Fibroblast of lung (primary cell): ENCODE data around the gene SEMA4B. TPM values are rescaled to one million over a fixed set of nuclear protein-coding genes. Genes with fewer than 3 reads are reported as not detected.
A peak's percentile ranks its signal among the peaks of the same experiment; 100 is the strongest.

Source experiments
- DNase-seq, 2 donors: peaks; one replicate each; pipeline versions ENCODE4 v3.0.0 to v3.0.0-alpha.2; 2010; ENCODE audit warnings: low read depth in 2 of 2
- H2AFZ ChIP-seq: 2 replicates; pipeline ENCODE4 v1.5.1; 2012; ENCODE audit warnings: low read length, control low read depth, inconsistent platforms
- H3K27ac ChIP-seq: 2 replicates; pipeline ENCODE4 v1.5.1; 2011; ENCODE audit warnings: low read length, control low read depth; ENCODE audit not compliant: insufficient read depth
- H3K27me3 ChIP-seq: 2 replicates; pipeline ENCODE4 v1.5.1; 2011; ENCODE audit warnings: mild to moderate bottlenecking, low read length; ENCODE audit not compliant: control insufficient read depth, insufficient read depth
- H3K36me3 ChIP-seq: 2 replicates; pipeline ENCODE4 v1.5.1; 2011; ENCODE audit warnings: low read length; ENCODE audit not compliant: control insufficient read depth, insufficient read depth
- H3K4me1 ChIP-seq: 2 replicates; pipeline ENCODE4 v1.5.1; 2011; ENCODE audit warnings: low read length; ENCODE audit not compliant: control insufficient read depth, insufficient read depth; ENCODE audit errors: extremely low read depth
- H3K4me2 ChIP-seq: 2 replicates; pipeline ENCODE4 v1.5.1; 2011; ENCODE audit warnings: low read length, control low read depth; ENCODE audit not compliant: insufficient read depth; ENCODE audit errors: extremely low read depth
- H3K4me3 ChIP-seq, 4 experiments: fragments of 200-600 bp in 1 of 4; sonication (generic) in 1 of 4; replicated peaks in 1 of 4; 2 replicates each; pipeline ENCODE4 v1.5.1; 2011 to 2016; ENCODE audit warnings: low read length in 4 of 4, low read depth in 3 of 4, mild to moderate bottlenecking in 3 of 4, control low read depth in 2 of 4, inconsistent platforms in 1 of 4, mixed read lengths in 1 of 4; ENCODE audit not compliant: insufficient read depth in 1 of 4; ENCODE audit errors: control extremely low read depth in 1 of 4
- H3K79me2 ChIP-seq: 2 replicates; pipeline ENCODE4 v1.5.1; 2012; ENCODE audit warnings: mild to moderate bottlenecking, low read length, inconsistent platforms; ENCODE audit not compliant: control insufficient read depth, insufficient read depth
- H3K9ac ChIP-seq: 2 replicates; pipeline ENCODE4 v1.5.1; 2011; ENCODE audit warnings: mild to moderate bottlenecking, low read length, control low read depth; ENCODE audit not compliant: insufficient read depth
- H3K9me3 ChIP-seq: 2 replicates; pipeline ENCODE4 v1.5.1; 2012; ENCODE audit warnings: low read depth, low read length; ENCODE audit not compliant: control insufficient read depth, insufficient read depth
- H4K20me1 ChIP-seq: 2 replicates; pipeline ENCODE4 v1.5.1; 2011; ENCODE audit warnings: low read length; ENCODE audit not compliant: control insufficient read depth, insufficient read depth; ENCODE audit errors: extremely low read depth
- CTCF ChIP-seq, 2 donors: IDR thresholded peaks in 1 of 2; conservative IDR thresholded peaks in 1 of 2; 1 replicate in 1 of 2; 2 replicates in 1 of 2; pipeline ENCODE4 v1.5.1; 2011 to 2012; ENCODE audit warnings: low read length in 2 of 2, control low read depth in 1 of 2, inconsistent platforms in 1 of 2, low read depth in 1 of 2, mild to moderate bottlenecking in 1 of 2
- EZH2 ChIP-seq: IDR thresholded peaks from 2 replicates; pipeline ENCODE4 v1.5.1; 2012; ENCODE audit warnings: low read length, control low read depth, mild to moderate bottlenecking; ENCODE audit errors: missing control alignments
- polyA plus RNA-seq, 2 donors: library from polyadenylated mRNA; depleted of rRNA in 1 of 2; stranded (reverse) in 1 of 2; unstranded in 1 of 2; fragments of >200 nt; gene quantifications; 2 replicates each; pipeline ENCODE4 v1.2.1, GENCODE V29; 2011 to 2012; ENCODE audit warnings: missing spikeins in 1 of 2
- total RNA-seq: library from RNA; depleted of rRNA; stranded (reverse); fragments of >200 nt; gene quantifications from 2 replicates; pipeline ENCODE4 v1.2.1, GENCODE V29; 2014

SEMA4B gene
- total and polyA plus RNA-seq, 2 donors (not counting 1 experiment from before 2014, with no cell fraction given), result 12.8 to 30.4 TPM

- no peaks in the 10 kb centered on the region for H3K27me3 ChIP-seq
- no peak for TF ChIP-seq EZH2
- TF ChIP-seq CTCF (conservative IDR thresholded peaks at IDR 0.05 in 1 of 2, IDR thresholded peaks at IDR 0.05 in 1 of 2; ENCODE audit: low read depth in 1 of 2, low read length in 2 of 2), result no peak
- DNase-seq, result no peak
- H3K4me1 ChIP-seq, result peaks cover 4% of the 10 kb centered on the region
- H3K4me2 ChIP-seq, result peak overlapping the region; percentile 92
- H3K4me3 ChIP-seq, result peak overlapping the region in 2 of 4 experiments; percentile 66 to 70
- no peaks in the 10 kb centered on the region for H4K20me1 ChIP-seq
- no peaks in the 10 kb centered on the region for H3K79me2 ChIP-seq
- no peaks in the 10 kb centered on the region for H3K9me3 ChIP-seq
- H3K27ac ChIP-seq, result no peak overlapping the region
- no peaks in the 10 kb centered on the region for H3K36me3 ChIP-seq
- H3K9ac ChIP-seq, result no peak overlapping the region
- no peak overlapping the region for H2AFZ ChIP-seq
Observed at GRCh38 chr15:90248789-90249202, 47.7 kb downstream of the SEMA4B start.

- Histone ChIP-seq H3K9ac (peak within 1 kb of the TSS; percentile 52), H3K4me1 (peaks cover 4% of the 10 kb centered on the region), H3K27ac (peak within 1 kb of the TSS; percentile 34), H2AFZ (peak within 1 kb of the TSS; percentile 91), H3K36me3 (no peaks in the 10 kb centered on the region), H3K4me2 (peak within 1 kb of the TSS; percentile 92), H3K79me2 (no peaks in the 10 kb centered on the region), H3K27me3 (no peaks in the 10 kb centered on the region), H3K4me3 (peak within 1 kb of the TSS; percentile 66 to 77 (median 70)), H4K20me1 (no peaks in the 10 kb centered on the region), H3K9me3 (no peaks in the 10 kb centered on the region)
- peak; percentile 75 to 81 for DNase-seq
- TF ChIP-seq EZH2, result no peak
- TF ChIP-seq CTCF (conservative IDR thresholded peaks at IDR 0.05 in 1 of 2, IDR thresholded peaks at IDR 0.05 in 1 of 2; ENCODE audit: low read depth in 1 of 2, low read length in 2 of 2), result no peak
Observed at GRCh38 chr15:90249203-90249863, 48.2 kb downstream of the SEMA4B start, which contains the start of gene TTLL13. TSS of gene TTLL13 (plus strand) at chr15:90249556. CDS start at chr15:90250631, 1,075 bp downstream.

GRCh38 chr15:90257776-90258175, 56.6 kb downstream of the SEMA4B start:
- Histone ChIP-seq H3K36me3 (no peaks in the 10 kb centered on the region), H4K20me1 (no peaks in the 10 kb centered on the region), H2AFZ (no peak overlapping the region), H3K79me2 (no peaks in the 10 kb centered on the region), H3K27me3 (peaks cover 3% of the 10 kb centered on the region), H3K4me3 (no peak overlapping the region), H3K4me1 (no peaks in the 10 kb centered on the region), H3K27ac (no peak overlapping the region), H3K9ac (no peak overlapping the region), H3K9me3 (no peaks in the 10 kb centered on the region), H3K4me2 (no peak overlapping the region)
- no peak for TF ChIP-seq EZH2
- no peak for TF ChIP-seq CTCF (conservative IDR thresholded peaks at IDR 0.05 in 1 of 2, IDR thresholded peaks at IDR 0.05 in 1 of 2; ENCODE audit: low read depth in 1 of 2, low read length in 2 of 2)
- DNase-seq, result no peak
